ENCODE data around the gene LRRC73. TPM values are rescaled to one million over a fixed set of nuclear protein-coding genes. Genes with fewer than 3 reads are reported as not detected.

The LRRC73 gene
- total and polyA plus RNA-seq, 9 of the 15 experiments (the other 6 are each of a cell fraction or from before 2014, with no cell fraction given): 0.07 to 0.55 (median 0.16) TPM; not detected in 3

DNA sequence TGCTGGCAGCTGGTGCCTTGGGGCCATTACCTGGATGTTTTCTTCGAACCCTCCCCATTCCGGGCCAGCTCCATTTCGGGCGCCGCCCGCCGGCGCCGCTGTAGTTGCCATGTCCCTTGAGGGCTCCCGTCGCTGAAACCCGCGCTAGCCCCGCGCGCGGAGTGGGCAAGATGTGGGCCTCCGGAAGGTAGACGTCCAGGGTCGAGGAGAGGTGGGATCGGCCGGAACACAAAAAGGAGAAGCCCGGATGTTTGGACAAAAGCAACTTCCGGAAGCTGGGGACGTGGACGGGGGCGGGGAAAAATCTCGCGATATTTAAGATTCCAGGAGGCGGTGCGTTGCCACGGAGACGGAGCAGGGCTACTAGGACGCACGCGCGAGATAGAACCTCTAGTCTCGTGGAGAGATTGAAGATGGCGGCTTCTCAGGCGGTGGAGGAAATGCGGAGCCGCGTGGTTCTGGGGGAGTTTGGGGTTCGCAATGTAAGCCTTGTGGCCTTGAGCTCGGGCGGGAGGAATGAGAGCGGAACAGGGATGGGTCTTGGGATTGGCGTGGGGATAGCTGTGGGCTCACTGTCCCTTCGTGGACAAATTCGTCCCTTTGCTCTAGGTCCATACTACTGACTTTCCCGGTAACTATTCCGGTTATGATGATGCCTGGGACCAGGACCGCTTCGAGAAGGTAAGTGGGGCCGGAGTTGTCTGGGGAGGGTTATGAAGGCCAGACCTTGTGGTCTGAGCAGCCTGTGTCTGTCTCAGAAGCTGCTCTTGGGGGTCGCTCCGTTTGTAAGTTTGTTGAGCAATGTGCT is 6.8 kb upstream of the LRRC73 start, which contains the start of the genes POLR1C and YIPF3 (continued):
- TF ChIP-seq, protein P1, sequence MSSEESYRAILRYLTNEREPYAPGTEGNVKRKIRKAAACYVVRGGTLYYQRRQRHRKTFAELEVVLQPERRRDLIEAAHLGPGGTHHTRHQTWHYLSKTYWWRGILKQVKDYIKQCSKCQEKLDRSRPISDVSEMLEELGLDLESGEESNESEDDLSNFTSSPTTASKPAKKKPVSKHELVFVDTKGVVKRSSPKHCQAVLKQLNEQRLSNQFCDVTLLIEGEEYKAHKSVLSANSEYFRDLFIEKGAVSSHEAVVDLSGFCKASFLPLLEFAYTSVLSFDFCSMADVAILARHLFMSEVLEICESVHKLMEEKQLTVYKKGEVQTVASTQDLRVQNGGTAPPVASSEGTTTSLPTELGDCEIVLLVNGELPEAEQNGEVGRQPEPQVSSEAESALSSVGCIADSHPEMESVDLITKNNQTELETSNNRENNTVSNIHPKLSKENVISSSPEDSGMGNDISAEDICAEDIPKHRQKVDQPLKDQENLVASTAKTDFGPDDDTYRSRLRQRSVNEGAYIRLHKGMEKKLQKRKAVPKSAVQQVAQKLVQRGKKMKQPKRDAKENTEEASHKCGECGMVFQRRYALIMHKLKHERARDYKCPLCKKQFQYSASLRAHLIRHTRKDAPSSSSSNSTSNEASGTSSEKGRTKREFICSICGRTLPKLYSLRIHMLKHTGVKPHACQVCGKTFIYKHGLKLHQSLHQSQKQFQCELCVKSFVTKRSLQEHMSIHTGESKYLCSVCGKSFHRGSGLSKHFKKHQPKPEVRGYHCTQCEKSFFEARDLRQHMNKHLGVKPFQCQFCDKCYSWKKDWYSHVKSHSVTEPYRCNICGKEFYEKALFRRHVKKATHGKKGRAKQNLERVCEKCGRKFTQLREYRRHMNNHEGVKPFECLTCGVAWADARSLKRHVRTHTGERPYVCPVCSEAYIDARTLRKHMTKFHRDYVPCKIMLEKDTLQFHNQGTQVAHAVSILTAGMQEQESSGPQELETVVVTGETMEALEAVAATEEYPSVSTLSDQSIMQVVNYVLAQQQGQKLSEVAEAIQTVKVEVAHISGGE (CRISPR knock-in tag; IDR thresholded peaks at IDR 0.05): peak; percentile 91 to 99 (median 97); a peak in 5 of 6 replicates
- TF ChIP-seq, protein P2, sequence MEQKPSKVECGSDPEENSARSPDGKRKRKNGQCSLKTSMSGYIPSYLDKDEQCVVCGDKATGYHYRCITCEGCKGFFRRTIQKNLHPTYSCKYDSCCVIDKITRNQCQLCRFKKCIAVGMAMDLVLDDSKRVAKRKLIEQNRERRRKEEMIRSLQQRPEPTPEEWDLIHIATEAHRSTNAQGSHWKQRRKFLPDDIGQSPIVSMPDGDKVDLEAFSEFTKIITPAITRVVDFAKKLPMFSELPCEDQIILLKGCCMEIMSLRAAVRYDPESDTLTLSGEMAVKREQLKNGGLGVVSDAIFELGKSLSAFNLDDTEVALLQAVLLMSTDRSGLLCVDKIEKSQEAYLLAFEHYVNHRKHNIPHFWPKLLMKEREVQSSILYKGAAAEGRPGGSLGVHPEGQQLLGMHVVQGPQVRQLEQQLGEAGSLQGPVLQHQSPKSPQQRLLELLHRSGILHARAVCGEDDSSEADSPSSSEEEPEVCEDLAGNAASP (IDR thresholded peaks at IDR 0.05): no peak
- TF ChIP-seq NR2F6 (CRISPR knock-in tag; IDR thresholded peaks at IDR 0.05) (no peak), SAFB (IDR thresholded peaks at IDR 0.05; ENCODE audit: borderline replicate concordance, low read depth, low read length) (peak; percentile 80; the same call in 1 of the 2 replicates), MCM2 (IDR thresholded peaks at IDR 0.05; ENCODE audit: low read depth) (no peak), ZNF717 (CRISPR knock-in tag; IDR thresholded peaks at IDR 0.05) (no peak), COPS2 (conservative IDR thresholded peaks at IDR 0.05) (no peak), ZNF766 (CRISPR knock-in tag; conservative IDR thresholded peaks at IDR 0.05) (no peak), TSC22D4 (tag; IDR thresholded peaks at IDR 0.05) (no peak), HMG20B (CRISPR knock-in tag; IDR thresholded peaks at IDR 0.05) (no peak), ZNF57 (CRISPR knock-in tag; IDR thresholded peaks at IDR 0.05) (no peak), DPF2 (IDR thresholded peaks at IDR 0.05) (no peak; the same call in 1 of the 2 replicates), ILK (tag; IDR thresholded peaks at IDR 0.05; ENCODE audit: borderline replicate concordance, low read depth) (no peak), CREM (IDR thresholded peaks at IDR 0.05; ENCODE audit: low read depth) (peak; percentile 60; the same call in 1 of the 2 replicates), ZNF165 (CRISPR knock-in tag; IDR thresholded peaks at IDR 0.05; ENCODE audit: borderline replicate concordance) (no peak), PPARD (CRISPR knock-in tag; IDR thresholded peaks at IDR 0.05) (no peak), ASH1L (IDR thresholded peaks at IDR 0.05; ENCODE audit: borderline replicate concordance, low read depth, partially characterized antibody) (no peak)
- TF ChIP-seq, protein P3, sequence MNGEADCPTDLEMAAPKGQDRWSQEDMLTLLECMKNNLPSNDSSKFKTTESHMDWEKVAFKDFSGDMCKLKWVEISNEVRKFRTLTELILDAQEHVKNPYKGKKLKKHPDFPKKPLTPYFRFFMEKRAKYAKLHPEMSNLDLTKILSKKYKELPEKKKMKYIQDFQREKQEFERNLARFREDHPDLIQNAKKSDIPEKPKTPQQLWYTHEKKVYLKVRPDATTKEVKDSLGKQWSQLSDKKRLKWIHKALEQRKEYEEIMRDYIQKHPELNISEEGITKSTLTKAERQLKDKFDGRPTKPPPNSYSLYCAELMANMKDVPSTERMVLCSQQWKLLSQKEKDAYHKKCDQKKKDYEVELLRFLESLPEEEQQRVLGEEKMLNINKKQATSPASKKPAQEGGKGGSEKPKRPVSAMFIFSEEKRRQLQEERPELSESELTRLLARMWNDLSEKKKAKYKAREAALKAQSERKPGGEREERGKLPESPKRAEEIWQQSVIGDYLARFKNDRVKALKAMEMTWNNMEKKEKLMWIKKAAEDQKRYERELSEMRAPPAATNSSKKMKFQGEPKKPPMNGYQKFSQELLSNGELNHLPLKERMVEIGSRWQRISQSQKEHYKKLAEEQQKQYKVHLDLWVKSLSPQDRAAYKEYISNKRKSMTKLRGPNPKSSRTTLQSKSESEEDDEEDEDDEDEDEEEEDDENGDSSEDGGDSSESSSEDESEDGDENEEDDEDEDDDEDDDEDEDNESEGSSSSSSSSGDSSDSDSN (IDR thresholded peaks at IDR 0.05; ENCODE audit: borderline replicate concordance in 1 of 2, low read depth in 2 of 2, low read length in 2 of 2): peak in 1 of 2 experiments; percentile 99; a peak in 3 of 4 replicates
- TF ChIP-seq, protein P4, sequence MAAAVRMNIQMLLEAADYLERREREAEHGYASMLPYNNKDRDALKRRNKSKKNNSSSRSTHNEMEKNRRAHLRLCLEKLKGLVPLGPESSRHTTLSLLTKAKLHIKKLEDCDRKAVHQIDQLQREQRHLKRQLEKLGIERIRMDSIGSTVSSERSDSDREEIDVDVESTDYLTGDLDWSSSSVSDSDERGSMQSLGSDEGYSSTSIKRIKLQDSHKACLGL (CRISPR knock-in tag; IDR thresholded peaks at IDR 0.05; ENCODE audit: borderline replicate concordance, poor library complexity, severe bottlenecking): peak; percentile 83

Measured in K562 (cell line).